ENCODE data around the gene PTPRD. TPM values are rescaled to one million over a fixed set of nuclear protein-coding genes. Genes with fewer than 3 reads are reported as not detected.

The PTPRD gene
- total and polyA plus RNA-seq, 9 of the 15 experiments (the other 6 are each of a cell fraction or from before 2014, with no cell fraction given), result 0.11 TPM; not detected in 8

DNA sequence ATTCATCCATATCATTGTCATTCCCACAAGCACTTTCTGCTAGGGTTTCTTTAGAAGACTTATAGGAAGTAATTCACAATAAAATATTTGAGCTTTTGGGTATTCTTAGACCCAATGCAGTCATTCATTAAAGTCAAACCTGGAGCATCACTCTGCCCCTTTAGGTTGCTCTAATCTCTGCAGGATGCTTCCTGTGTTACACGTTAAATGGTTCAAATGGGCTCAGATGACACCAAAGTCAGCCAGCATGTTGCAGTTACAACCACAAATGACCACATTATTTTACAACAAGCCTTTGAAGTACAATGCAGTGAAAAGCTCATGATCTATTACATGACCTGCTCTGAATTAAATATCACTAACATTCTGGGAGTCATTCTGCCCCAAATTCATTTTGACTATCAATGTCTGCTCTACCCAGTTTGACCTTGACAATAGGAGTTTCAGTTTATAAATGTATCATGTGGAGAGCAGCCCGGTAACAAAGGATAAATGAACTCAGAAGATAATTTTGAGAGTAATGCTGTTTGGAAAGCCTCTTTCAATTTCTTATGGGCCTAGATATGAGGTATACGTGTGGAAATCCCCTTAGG is 2144.7 kb downstream of the PTPRD start:
- CTCF ChIA-PET (ENCODE audit: low intra/inter-chr PET ratio), result no interaction called here
- WGBS (ENCODE audit: insufficient coverage, low coverage, missing lambda C conversion rate), result 2% methylated on average over 3 of the region's 3 CpGs

GRCh38 chr9:8457816-8458215 is 2155.0 kb downstream of the PTPRD start:
- POLR2A ChIA-PET, result no interaction called here
- Histone ChIP-seq H3K27ac (ENCODE audit: extremely low read depth, low read depth, low read length) (no peak overlapping the region), H3K9ac (ENCODE audit: insufficient read depth in 1 of 2, low read depth in 2 of 2, low read length in 2 of 2) (no peak overlapping the region), H3K9me1 (ENCODE audit: control insufficient read depth, insufficient read depth, low read length) (no peaks in the 10 kb centered on the region), H2AFZ (ENCODE audit: low read depth, low read length) (no peak overlapping the region), H3K9me3 (replicated peaks; ENCODE audit: control insufficient read depth, insufficient read depth, low read depth, low read length) (no peaks in the 10 kb centered on the region), H3K27me3 (ENCODE audit: control insufficient read depth in 2 of 2, insufficient read depth in 2 of 2, low read length in 2 of 2) (no peaks in the 10 kb centered on the region), H3K4me1 (replicated peaks in 1 of 2; ENCODE audit: control insufficient read depth in 2 of 2, insufficient read depth in 2 of 2, low read length in 2 of 2) (no peaks in the 10 kb centered on the region), H3K4me2 (ENCODE audit: insufficient read depth, low read length) (no peak overlapping the region), H3K4me3 (no peak overlapping the region), H3K79me2 (ENCODE audit: control insufficient read depth, insufficient read depth, low read length) (no peaks in the 10 kb centered on the region), H4K20me1 (replicated peaks; ENCODE audit: control insufficient read depth, insufficient read depth, low read length) (no peaks in the 10 kb centered on the region), H3K36me3 (ENCODE audit: control insufficient read depth, insufficient read depth, low read length) (no peaks in the 10 kb centered on the region)
- CTCF ChIA-PET (ENCODE audit: low intra/inter-chr PET ratio), result no interaction called here
- no TSS peak for BruUV-seq (replicated peaks)
- WGBS (ENCODE audit: insufficient coverage, low coverage, missing lambda C conversion rate), result 0% methylated on average over 2 of the region's 2 CpGs
- FAIRE-seq (no peak), DNase-seq (ENCODE audit: extremely low read depth in 1 of 4, low spot score in 3 of 4) (no peak), ATAC-seq (no peak)
- intact Hi-C loops (cut with micrococcal nuclease) (no loop called here), in situ Hi-C loops (cut with MboI) (no loop called here)
- TF ChIP-seq HMG20A (CRISPR knock-in tag; conservative IDR thresholded peaks at IDR 0.05), result no peak
- no peak for TF ChIP-seq ZNF655 (CRISPR knock-in tag; IDR thresholded peaks at IDR 0.05)

More for the DNA sequence above, 2144.7 kb downstream of the PTPRD start:
- no peaks in the 10 kb centered on the region for H3K79me2 ChIP-seq (ENCODE audit: control insufficient read depth, insufficient read depth, low read length)
- POLR2A ChIA-PET, result no interaction called here
- no peak overlapping the region for H2AFZ ChIP-seq (ENCODE audit: low read depth, low read length)
- H3K4me2 ChIP-seq (ENCODE audit: insufficient read depth, low read length), result no peak overlapping the region
- intact Hi-C loops (cut with micrococcal nuclease) (no loop called here), in situ Hi-C loops (cut with MboI) (no loop called here)
- H3K4me1 ChIP-seq (replicated peaks in 1 of 2; ENCODE audit: control insufficient read depth in 2 of 2, insufficient read depth in 2 of 2, low read length in 2 of 2), result no peaks in the 10 kb centered on the region
- no peaks in the 10 kb centered on the region for H3K9me3 ChIP-seq (replicated peaks; ENCODE audit: control insufficient read depth, insufficient read depth, low read depth, low read length)
- no peaks in the 10 kb centered on the region for H4K20me1 ChIP-seq (replicated peaks; ENCODE audit: control insufficient read depth, insufficient read depth, low read length)
- no peaks in the 10 kb centered on the region for H3K27me3 ChIP-seq (ENCODE audit: control insufficient read depth in 2 of 2, insufficient read depth in 2 of 2, low read length in 2 of 2)
- FAIRE-seq (no peak), DNase-seq (ENCODE audit: extremely low read depth in 1 of 4, low spot score in 3 of 4) (no peak), ATAC-seq (no peak)
- no peak overlapping the region for H3K4me3 ChIP-seq
- TF ChIP-seq NR1H2 (CRISPR knock-in tag; IDR thresholded peaks at IDR 0.05) (no peak), PREB (CRISPR knock-in tag; IDR thresholded peaks at IDR 0.05) (no peak), SRSF3 (IDR thresholded peaks at IDR 0.05; ENCODE audit: insufficient read depth, low read length) (no peak)
- H3K9ac ChIP-seq (ENCODE audit: insufficient read depth in 1 of 2, low read depth in 2 of 2, low read length in 2 of 2), result no peak overlapping the region
- no peak overlapping the region for H3K27ac ChIP-seq (ENCODE audit: extremely low read depth, low read depth, low read length)
- BruUV-seq (replicated peaks), result no TSS peak
- H3K36me3 ChIP-seq (ENCODE audit: control insufficient read depth, insufficient read depth, low read length), result no peaks in the 10 kb centered on the region
- H3K9me1 ChIP-seq (ENCODE audit: control insufficient read depth, insufficient read depth, low read length), result no peaks in the 10 kb centered on the region
